CD14-positive monocyte (primary cell): ENCODE measurements around the gene SMG1. TPM values are rescaled to one million over a fixed set of nuclear protein-coding genes. Genes with fewer than 3 reads are reported as not detected.

Source experiments
- DNase-seq, 3 donors: peaks; one replicate each; pipeline ENCODE4 v3.0.0-alpha.2; 2011 to 2022
- H2AFZ ChIP-seq: 2 replicates; pipeline ENCODE4 v1.6.0; 2012; ENCODE audit warnings: mild to moderate bottlenecking, low read depth, low read length, inconsistent platforms; ENCODE audit not compliant: insufficient read depth, poor library complexity, severe bottlenecking
- H3K27ac ChIP-seq, 2 donors: 1 replicate in 1 of 2; 2 replicates in 1 of 2; pipeline ENCODE4 v1.5.1; 2012 to 2013; ENCODE audit warnings: low read length in 2 of 2, control low read depth in 1 of 2, inconsistent platforms in 1 of 2, low read depth in 1 of 2, mild to moderate bottlenecking in 1 of 2
- H3K27me3 ChIP-seq, 2 donors: one replicate each; pipeline versions ENCODE4 v1.6.0 to v1.6.1; 2011 to 2013; ENCODE audit warnings: low read length in 2 of 2; ENCODE audit not compliant: control insufficient read depth in 2 of 2, insufficient read depth in 2 of 2
- H3K36me3 ChIP-seq, 2 donors: replicated peaks in 1 of 2; 1 replicate in 1 of 2; 2 replicates in 1 of 2; pipeline versions ENCODE4 v1.5.1 to v1.6.1; 2012 to 2013; ENCODE audit warnings: low read length in 2 of 2, control low read depth in 1 of 2, inconsistent platforms in 1 of 2, mild to moderate bottlenecking in 1 of 2; ENCODE audit not compliant: insufficient read depth in 2 of 2, control insufficient read depth in 1 of 2
- H3K4me1 ChIP-seq, 2 donors: 1 replicate in 1 of 2; 2 replicates in 1 of 2; pipeline versions ENCODE4 v1.5.1 to v1.6.1; 2012 to 2013; ENCODE audit warnings: low read length in 2 of 2, control low read depth in 1 of 2, inconsistent platforms in 1 of 2, mild to moderate bottlenecking in 1 of 2, moderate library complexity in 1 of 2; ENCODE audit not compliant: insufficient read depth in 2 of 2, control insufficient read depth in 1 of 2
- H3K4me2 ChIP-seq: replicated peaks from 2 replicates; pipeline ENCODE3; 2012; ENCODE audit warnings: low read length, moderate library complexity, mild to moderate bottlenecking; ENCODE audit not compliant: poor library complexity, severe bottlenecking; ENCODE audit errors: extremely low read depth
- H3K4me3 ChIP-seq, 3 experiments: fragments of 200-600 bp in 1 of 3; sonication (generic) in 1 of 3; replicated peaks in 1 of 3; 1 replicate in 2 of 3; 2 replicates in 1 of 3; pipeline ENCODE4 v1.5.1; 2011 to 2013; ENCODE audit warnings: low read length in 3 of 3, mild to moderate bottlenecking in 3 of 3, control low read depth in 2 of 3, low read depth in 2 of 3, inconsistent platforms in 1 of 3, moderate library complexity in 1 of 3
- H3K79me2 ChIP-seq: 2 replicates; pipeline ENCODE4 v1.6.0; 2012; ENCODE audit warnings: mild to moderate bottlenecking, control low read depth, inconsistent platforms, low read length, moderate library complexity; ENCODE audit not compliant: insufficient read depth
- H3K9ac ChIP-seq: 2 replicates; pipeline ENCODE4 v1.6.0; 2017; ENCODE audit warnings: low read length, mild to moderate bottlenecking; ENCODE audit not compliant: insufficient read depth, poor library complexity, severe bottlenecking
- H3K9me3 ChIP-seq, 2 donors: replicated peaks in 1 of 2; 1 replicate in 1 of 2; 2 replicates in 1 of 2; pipeline versions ENCODE4 v1.5.1 to v1.6.1; 2012 to 2013; ENCODE audit warnings: low read length in 2 of 2, control low read depth in 1 of 2; ENCODE audit not compliant: control insufficient read depth in 1 of 2, insufficient read depth in 1 of 2
- H4K20me1 ChIP-seq: 2 replicates; pipeline ENCODE4 v1.6.0; 2012; ENCODE audit warnings: mild to moderate bottlenecking, low read length, control low read depth, moderate library complexity; ENCODE audit not compliant: insufficient read depth
- H3K27ac Mint-ChIP-seq, 7 donors: one replicate each; pipeline ENCODE4 v1.8.0; 2020; ENCODE audit warnings: mild to moderate bottlenecking in 7 of 7, mixed read lengths in 7 of 7, moderate library complexity in 6 of 7, inconsistent platforms in 2 of 7
- H3K27me3 Mint-ChIP-seq, 3 donors: one replicate each; pipeline ENCODE4 v1.8.0; 2021 to 2022; ENCODE audit warnings: low read depth in 3 of 3, mild to moderate bottlenecking in 3 of 3, mixed read lengths in 3 of 3, moderate library complexity in 3 of 3, inconsistent platforms in 1 of 3
- H3K36me3 Mint-ChIP-seq, 2 donors: one replicate each; pipeline ENCODE4 v1.8.0; 2020; ENCODE audit warnings: mixed read lengths in 2 of 2, inconsistent platforms in 1 of 2, mild to moderate bottlenecking in 1 of 2
- H3K4me1 Mint-ChIP-seq: one replicate; pipeline ENCODE4 v1.8.0; 2020; ENCODE audit warnings: mild to moderate bottlenecking, mixed read lengths
- H3K4me3 Mint-ChIP-seq, 2 donors: one replicate each; pipeline ENCODE4 v1.8.0; 2020; ENCODE audit warnings: mild to moderate bottlenecking in 2 of 2, mixed read lengths in 2 of 2, moderate library complexity in 1 of 2
- H3K9me3 Mint-ChIP-seq, 7 donors: one replicate each; pipeline ENCODE4 v1.8.0; 2020 to 2022; ENCODE audit warnings: mixed read lengths in 7 of 7, mild to moderate bottlenecking in 6 of 7, moderate library complexity in 6 of 7, inconsistent platforms in 2 of 7
- CTCF ChIP-seq: fragments of 200-600 bp; IDR thresholded peaks from one replicate; pipeline ENCODE4 v1.8.0; 2022; ENCODE audit warnings: antibody characterized with exemption, mild to moderate bottlenecking
- WGBS: methylation state at CpG from one replicate; pipeline ENCODE4 v1.1.5; 2013; ENCODE audit warnings: missing lambda C conversion rate; ENCODE audit not compliant: insufficient coverage; 5-methylcytosine and 5-hydroxymethylcytosine counted together
- intact Hi-C, 2 donors: fragments of 100-400 bp; cut with micrococcal nuclease; formaldehyde crosslinking; loops; one replicate each; pipeline versions ENCODE4 v1.15.0 to v1.15.1; 2023
- polyA plus RNA-seq, 3 donors: library from polyadenylated mRNA; depleted of rRNA in 1 of 3; unstranded in 2 of 3; stranded (reverse) in 1 of 3; fragments of 300-500 nt in 2 of 3; fragments of >200 nt in 1 of 3; fragmentation: Illumina TruSeq in 2 of 3; gene quantifications; 1 replicate in 2 of 3; 2 replicates in 1 of 3; pipeline ENCODE4 v1.2.3, GENCODE V29; 2012 to 2021

Gene SMG1
- polyA plus RNA-seq, 3 donors = 2.4 to 31.8 (median 7.1) TPM

DNA sequence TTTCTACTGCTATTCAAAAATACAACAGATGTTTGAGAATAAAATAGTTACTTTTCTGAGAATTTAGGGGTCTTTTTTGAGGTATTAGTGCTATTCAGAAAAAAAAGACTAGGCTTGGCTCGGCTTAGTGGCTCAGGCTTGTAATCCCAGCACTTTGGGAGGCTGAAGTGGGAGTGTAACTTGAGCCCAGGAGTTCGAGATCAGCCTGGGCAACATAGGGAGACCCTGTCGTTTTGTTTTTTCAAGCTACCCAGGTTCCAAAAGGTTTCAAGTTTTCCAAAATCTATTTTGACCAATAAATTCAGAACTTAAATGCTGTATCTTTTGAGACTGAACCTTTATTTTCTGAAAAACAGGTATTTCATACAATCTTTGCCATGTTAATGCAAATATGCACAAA lies 121.7 kb downstream of the SMG1 start:
- H3K4me3 Mint-ChIP-seq = no peak overlapping the region
- Histone ChIP-seq H3K9me3 (no peaks in the 10 kb centered on the region), H3K9ac (no peak overlapping the region), H3K27me3 (no peaks in the 10 kb centered on the region), H3K36me3 (peaks cover 20 to 32% of the 10 kb centered on the region in 2 donors), H2AFZ (no peak overlapping the region), H3K79me2 (peaks cover 60% of the 10 kb centered on the region), H3K4me3 (peak overlapping the region in 1 of 3 experiments; percentile 45), H3K4me2 (peak overlapping the region; percentile 65), H4K20me1 (peaks cover 16% of the 10 kb centered on the region), H3K27ac (peak overlapping the region; percentile 70 to 77), H3K4me1 (peaks cover 49 to 60% of the 10 kb centered on the region in 2 donors)
- intact Hi-C loops = loop anchor here (5.0 to 10.0 kb wide), 5 partner anchors 70 to 750 kb away; partner anchors contain the start of genes SMG1 (in 2 of the 2), CCP110 (in 1 of the 2), COQ7 (in 1 of the 2) and GDE1 (in 1 of the 2)
- 20% methylated on average over 1 of the region's 3 CpGs for WGBS
- H3K27ac Mint-ChIP-seq = peak overlapping the region; percentile 72 to 93 (median 90)
- TF ChIP-seq CTCF = no peak
- H3K36me3 Mint-ChIP-seq = peaks cover 23 to 31% of the 10 kb centered on the region in 2 donors
- peaks cover 0 to 2% (median 0%) of the 10 kb centered on the region in 7 donors for H3K9me3 Mint-ChIP-seq
- no peak for DNase-seq
- peaks cover 57% of the 10 kb centered on the region for H3K4me1 Mint-ChIP-seq
- peaks cover 0 to 1% (median 0%) of the 10 kb centered on the region in 3 donors for H3K27me3 Mint-ChIP-seq

DNA sequence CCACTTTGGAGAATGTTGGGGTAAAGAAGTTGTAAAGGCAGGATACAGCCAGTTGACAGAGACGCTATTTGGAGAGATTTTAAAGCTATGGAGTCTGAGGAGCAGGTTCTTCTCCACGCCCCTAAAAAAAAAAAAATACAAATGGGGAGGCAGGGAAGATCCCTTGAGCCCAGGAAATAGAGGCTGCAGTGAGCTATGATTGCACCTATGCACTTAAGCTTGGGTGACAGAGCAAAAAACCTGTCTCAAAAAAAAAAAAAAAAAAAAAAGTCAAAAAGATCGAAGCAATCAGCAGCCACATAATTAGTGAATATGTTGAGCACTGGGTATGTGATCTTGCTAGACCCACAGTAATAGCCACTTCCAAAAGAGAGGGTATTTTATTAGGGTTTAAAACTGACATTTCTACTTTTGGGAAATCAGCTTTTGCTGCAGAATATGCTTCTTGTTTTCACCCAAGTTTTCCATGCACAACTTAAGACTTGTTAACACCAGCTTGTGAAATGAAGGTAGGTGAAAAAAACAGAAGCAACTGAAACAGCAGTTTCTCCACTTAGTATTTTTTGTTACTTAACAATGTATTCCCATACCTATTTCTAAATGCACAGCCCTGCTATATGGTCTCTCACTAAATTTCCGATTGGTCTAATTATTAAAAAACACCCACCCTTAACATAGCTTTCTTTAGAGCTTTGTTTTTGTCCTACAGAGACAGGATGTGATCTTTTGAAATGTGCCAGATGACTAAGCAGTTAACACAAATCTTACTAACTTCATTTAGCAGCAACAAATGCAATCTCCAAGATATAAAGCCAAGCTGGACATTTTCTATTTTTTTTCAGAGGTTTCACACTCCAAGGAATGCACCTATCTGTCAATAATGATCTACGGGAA lies 122.4 kb downstream of the SMG1 start:
- Mint-ChIP-seq H3K4me1 (peaks cover 62% of the 10 kb centered on the region), H3K27ac (peak overlapping the region; percentile 72 to 93 (median 90)), H3K36me3 (peaks cover 16 to 24% of the 10 kb centered on the region in 2 donors), H3K27me3 (peaks cover 0 to 1% (median 0%) of the 10 kb centered on the region in 3 donors), H3K4me3 (peak overlapping the region in 1 of 2 donors; percentile 54), H3K9me3 (peaks cover 0 to 2% (median 0%) of the 10 kb centered on the region in 7 donors)
- H3K79me2 ChIP-seq = peaks cover 61% of the 10 kb centered on the region
- H2AFZ ChIP-seq = peak overlapping the region; percentile 43
- H3K4me2 ChIP-seq = peak overlapping the region; percentile 65
- H3K4me3 ChIP-seq = peak overlapping the region in 1 of 3 experiments; percentile 45
- H3K27me3 ChIP-seq = no peaks in the 10 kb centered on the region
- intact Hi-C loops = loop anchor here (5.0 to 10.0 kb wide), 5 partner anchors 71 to 751 kb away; partner anchors contain the start of genes SMG1 (in 2 of the 2), CCP110 (in 1 of the 2), COQ7 (in 1 of the 2) and GDE1 (in 1 of the 2)
- peaks cover 12 to 25% of the 10 kb centered on the region in 2 donors for H3K36me3 ChIP-seq
- DNase-seq = peak in 2 of 3 donors; percentile 31 to 39
- no peak overlapping the region for H3K9ac ChIP-seq
- H3K27ac ChIP-seq = peak overlapping the region; percentile 77 to 85
- H3K4me1 ChIP-seq = peaks cover 52 to 67% of the 10 kb centered on the region in 2 donors
- H3K9me3 ChIP-seq = no peaks in the 10 kb centered on the region
- peaks cover 17% of the 10 kb centered on the region for H4K20me1 ChIP-seq
- WGBS = no CpG with 5 or more reads among the region's 5 CpGs
- no peak for TF ChIP-seq CTCF
